NCI-H69 (cell line): Measurements from ENCODE around the gene LAMTOR2.
"Not testable (repeated sequence)": the region's sequence is repeated elsewhere in the genome, so short reads cannot be mapped to it uniquely, and the experiment has no call there.

ENCODE experiments used
- DNase-seq: peaks from one replicate; lab custom pipeline; 2025; lab: John Stamatoyannopoulos, UW

Gene LAMTOR2

GRCh38 chr1:156054500-156055280 is at the start of gene LAMTOR2:
TSS of gene LAMTOR2 (plus strand) at chr1:156054782. CDS start at chr1:156054890, 108 bp downstream.
- peak; percentile 100 for DNase-seq

GRCh38 chr1:156004843-156005584 is 49.6 kb upstream of the LAMTOR2 start:
- DNase-seq: no peak

- no peak for DNase-seq
Observed at GRCh38 chr1:156006666-156007376, 47.8 kb upstream of the LAMTOR2 start.

GRCh38 chr1:156009404-156009803 is 45.2 kb upstream of the LAMTOR2 start:
- no peak for DNase-seq

GRCh38 chr1:156012051-156012817 is 42.3 kb upstream of the LAMTOR2 start:
- DNase-seq: no peak

- no peak for DNase-seq
Observed at GRCh38 chr1:156014829-156015228, 39.8 kb upstream of the LAMTOR2 start.

- DNase-seq: no peak
Observed at GRCh38 chr1:156019946-156020292, 34.7 kb upstream of the LAMTOR2 start.

GRCh38 chr1:156020293-156021092 is 34.1 kb upstream of the LAMTOR2 start, which contains the start of gene SSR2:
TSS of gene SSR2 (minus strand) at chr1:156020951. CDS start at chr1:156020167, 784 bp downstream.
- peak; percentile 98 for DNase-seq

GRCh38 chr1:156021093-156021428 is 33.5 kb upstream of the LAMTOR2 start:
- DNase-seq: peak; percentile 51

GRCh38 chr1:156021954-156022353 is 32.6 kb upstream of the LAMTOR2 start:
- DNase-seq: no peak

- no peak for DNase-seq
Observed at GRCh38 chr1:156024801-156025200, 29.8 kb upstream of the LAMTOR2 start.

GRCh38 chr1:156025876-156026275 is 28.7 kb upstream of the LAMTOR2 start:
- peak; percentile 81 for DNase-seq

- DNase-seq: no peak
Observed at GRCh38 chr1:156026588-156026987, 28.0 kb upstream of the LAMTOR2 start.

GRCh38 chr1:156033011-156033410 is 21.6 kb upstream of the LAMTOR2 start:
- DNase-seq: no peak

- not testable (repeated sequence) for DNase-seq
Observed at GRCh38 chr1:156034991-156035390, 19.6 kb upstream of the LAMTOR2 start.

GRCh38 chr1:156042828-156043227 is 11.8 kb upstream of the LAMTOR2 start:
- DNase-seq: no peak

- no peak for DNase-seq
Observed at GRCh38 chr1:156045076-156045475, 9.5 kb upstream of the LAMTOR2 start.

GRCh38 chr1:156048663-156049258 is 5.8 kb upstream of the LAMTOR2 start:
- no peak for DNase-seq

- no peak for DNase-seq
Observed at GRCh38 chr1:156050376-156050775, 4.2 kb upstream of the LAMTOR2 start.

GRCh38 chr1:156051011-156051725 is 3.4 kb upstream of the LAMTOR2 start:
- no peak for DNase-seq
